GM08714 (cell line): ENCODE data around the gene HLCS.

Source experiments
- H3K4me3 ChIP-seq: fragments of 200-500 bp; sonication (Bioruptor generic); 2 replicates; pipeline ENCODE4 v1.5.1; 2014; ENCODE audit warnings: mild to moderate bottlenecking, low read length, inconsistent platforms
- ZNF274 ChIP-seq: IDR thresholded peaks from 2 replicates; pipeline ENCODE4 v1.6.1; 2012; ENCODE audit warnings: mild to moderate bottlenecking, low read depth, low read length

The HLCS gene

DNA sequence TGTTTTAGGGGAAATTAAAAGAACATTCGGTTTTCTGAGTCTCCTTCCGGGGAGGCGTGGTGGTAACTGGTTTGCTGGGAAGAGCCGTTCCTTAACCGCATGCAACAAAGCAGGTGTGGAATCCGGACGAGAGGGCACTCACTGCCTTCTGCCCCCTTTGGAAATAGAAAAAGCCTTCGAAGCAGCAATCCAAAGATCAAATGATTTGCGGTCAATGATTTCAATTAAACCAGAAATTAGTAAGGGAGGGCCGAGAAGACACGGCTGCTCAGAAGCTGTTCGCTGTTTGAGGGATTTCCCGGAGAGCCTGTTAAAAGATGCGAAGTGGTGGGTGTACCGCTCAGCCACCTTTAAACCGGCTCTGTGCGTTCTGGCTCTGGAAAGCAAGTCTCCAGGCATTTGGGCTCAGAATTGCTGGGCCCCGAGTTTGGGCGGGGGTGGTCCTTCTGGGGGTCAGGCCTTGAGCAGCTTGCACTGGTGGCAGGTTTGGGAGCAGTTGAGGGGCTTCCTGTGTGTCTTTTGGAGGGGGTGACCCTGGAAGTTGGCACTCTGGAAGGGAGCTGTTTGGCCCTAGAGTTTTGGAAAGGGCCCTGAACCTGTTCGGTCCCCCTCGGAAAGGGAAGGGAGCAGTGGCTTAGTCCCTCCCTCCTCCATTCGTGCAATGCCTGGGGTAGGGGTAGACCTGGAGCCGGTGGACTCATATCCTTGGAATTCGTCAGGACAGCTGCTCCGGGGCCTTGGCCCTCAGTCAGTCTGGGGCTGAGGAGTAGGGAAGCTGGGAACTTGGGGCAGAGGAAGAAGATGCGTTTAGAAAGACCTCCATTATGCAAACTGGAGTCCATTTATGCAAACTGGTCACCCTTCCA lies 264.5 kb downstream of the HLCS start:
- TF ChIP-seq ZNF274, result no peak
- no peak overlapping the region for H3K4me3 ChIP-seq

DNA sequence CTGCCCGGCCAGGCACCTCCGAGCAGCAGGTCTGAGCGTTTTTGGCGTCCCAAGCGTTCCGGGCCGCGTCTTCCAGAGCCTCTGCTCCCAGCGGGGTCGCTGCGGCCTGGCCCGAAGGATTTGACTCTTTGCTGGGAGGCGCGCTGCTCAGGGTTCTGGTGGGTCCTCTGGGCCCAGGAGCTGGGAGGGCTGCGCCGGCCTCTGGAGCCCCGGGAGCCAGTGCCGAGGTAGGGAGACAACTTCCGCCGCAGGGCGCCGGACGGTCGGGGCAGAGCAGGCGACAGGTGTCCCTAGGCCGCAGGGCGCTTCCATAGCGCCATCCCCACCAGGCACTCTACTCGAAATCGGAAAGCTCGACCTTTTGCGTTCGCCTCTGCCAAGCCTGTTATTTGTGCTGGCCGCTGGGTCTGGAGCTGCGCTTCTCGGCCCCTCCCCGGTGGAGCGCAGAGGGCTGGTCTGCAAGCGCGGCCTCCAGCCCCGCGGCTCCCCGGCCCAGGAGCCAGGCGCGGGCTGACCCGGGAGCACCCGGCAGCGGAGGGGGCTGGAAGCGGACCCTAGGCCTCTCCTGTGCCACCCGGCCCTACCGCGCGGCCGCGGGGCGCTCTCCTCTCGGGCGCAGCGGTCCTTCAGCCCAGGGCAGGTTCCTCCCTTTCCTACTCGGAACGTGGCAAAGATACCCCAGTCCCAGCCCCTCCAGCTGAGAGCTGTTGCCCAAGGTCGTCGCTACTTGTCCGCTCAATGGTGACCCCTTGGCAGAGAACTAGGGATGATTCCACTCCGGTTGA lies 265.3 kb downstream of the HLCS start:
- no peak for TF ChIP-seq ZNF274
- H3K4me3 ChIP-seq, result no peak overlapping the region
